ENCODE results near the gene LZTS2.
A peak's percentile ranks its signal among the peaks of the same experiment; 100 is the strongest.
"Not testable (repeated sequence)": the region's sequence is repeated elsewhere in the genome, so short reads cannot be mapped to it uniquely, and the experiment has no call there.

The LZTS2 gene

GRCh38 chr10:101033276-101033675 is 33.7 kb downstream of the LZTS2 start:
- no peak for DNase-seq (ENCODE audit: low spot score)

- DNase-seq (ENCODE audit: low spot score): not testable (repeated sequence)
These were observed 34.8 kb downstream of the LZTS2 start for GRCh38 chr10:101034404-101034803.

- no peak for DNase-seq (ENCODE audit: low spot score)
These were observed 35.7 kb downstream of the LZTS2 start for GRCh38 chr10:101035314-101035713.

GRCh38 chr10:101035916-101036702 is 36.5 kb downstream of the LZTS2 start:
- no peak for DNase-seq (ENCODE audit: low spot score)

- no peak for DNase-seq (ENCODE audit: low spot score)
These were observed 37.1 kb downstream of the LZTS2 start for GRCh38 chr10:101036726-101037125.

GRCh38 chr10:101038484-101038883 is 38.9 kb downstream of the LZTS2 start:
- no peak for DNase-seq (ENCODE audit: low spot score)

GRCh38 chr10:101040061-101040460 is 40.5 kb downstream of the LZTS2 start:
- DNase-seq (ENCODE audit: low spot score): peak; percentile 63

- DNase-seq (ENCODE audit: low spot score): no peak
These were observed 41.2 kb downstream of the LZTS2 start for GRCh38 chr10:101040851-101041250.

- DNase-seq (ENCODE audit: low spot score): peak; percentile 91
These were observed 41.7 kb downstream of the LZTS2 start for GRCh38 chr10:101041252-101041761.

GRCh38 chr10:101042118-101042517 is 42.5 kb downstream of the LZTS2 start:
- DNase-seq (ENCODE audit: low spot score): no peak

GRCh38 chr10:101042667-101043362 is 43.2 kb downstream of the LZTS2 start:
- peak; percentile 94 for DNase-seq (ENCODE audit: low spot score)

- DNase-seq (ENCODE audit: low spot score): no peak
These were observed 43.7 kb downstream of the LZTS2 start for GRCh38 chr10:101043363-101043707.

GRCh38 chr10:101044117-101044516 is 44.5 kb downstream of the LZTS2 start:
- DNase-seq (ENCODE audit: low spot score): no peak

GRCh38 chr10:101046332-101047238 is 47.0 kb downstream of the LZTS2 start:
- DNase-seq (ENCODE audit: low spot score): no peak

GRCh38 chr10:101047268-101047667 is 47.7 kb downstream of the LZTS2 start:
- no peak for DNase-seq (ENCODE audit: low spot score)

- DNase-seq (ENCODE audit: low spot score): no peak
These were observed 48.6 kb downstream of the LZTS2 start for GRCh38 chr10:101047961-101048892.

GRCh38 chr10:101050208-101051069 is 50.8 kb downstream of the LZTS2 start:
- DNase-seq (ENCODE audit: low spot score): no peak

- DNase-seq (ENCODE audit: low spot score): no peak
These were observed 52.7 kb downstream of the LZTS2 start for GRCh38 chr10:101052285-101052684.

- DNase-seq (ENCODE audit: low spot score): no peak
These were observed 53.9 kb downstream of the LZTS2 start for GRCh38 chr10:101053516-101053915.

- DNase-seq (ENCODE audit: low spot score): no peak
These were observed 54.7 kb downstream of the LZTS2 start for GRCh38 chr10:101054351-101054750.
